Prostate gland (tissue), 2 donors: ENCODE results near the gene MITF.

Source experiments
- CTCF ChIP-seq, 4 experiments: fragments of 200-600 bp in 2 of 4; fragments of 450-650 bp in 2 of 4; sonication (generic) in 2 of 4; IDR thresholded peaks; 1 replicate in 3 of 4; 2 replicates in 1 of 4; pipeline ENCODE4 v1.5.1; 2016 to 2019; ENCODE audit warnings: antibody characterized with exemption in 4 of 4, mild to moderate bottlenecking in 2 of 4, moderate library complexity in 2 of 4
- POLR2A ChIP-seq: fragments of 450-650 bp; IDR thresholded peaks from one replicate; pipeline ENCODE4 v1.6.1; 2016; ENCODE audit warnings: antibody characterized with exemption, mild to moderate bottlenecking
- POLR2AphosphoS5 ChIP-seq: sonication (generic); formaldehyde crosslinking; IDR thresholded peaks from one replicate; pipeline ENCODE4 v1.6.1; 2017; ENCODE audit warnings: antibody characterized with exemption

GRCh38 chr3:69768438-69768837 lies 29.2 kb downstream of the MITF start:
- TF ChIP-seq CTCF (IDR thresholded peaks at IDR 0.05) (no peak), POLR2A (no peak), POLR2AphosphoS5 (no peak)
